Testis (tissue), 2 donors: ENCODE measurements around the gene CPA4.

Experiments used
- CTCF ChIP-seq, 3 experiments: fragments of 450-650 bp in 2 of 3; fragments of 200-600 bp in 1 of 3; sonication (generic) in 1 of 3; IDR thresholded peaks; one replicate each; pipeline ENCODE4 v1.5.1; 2016 to 2019; ENCODE audit warnings: antibody characterized with exemption in 3 of 3, mild to moderate bottlenecking in 2 of 3, moderate library complexity in 1 of 3
- POLR2A ChIP-seq: fragments of 450-650 bp; IDR thresholded peaks from one replicate; pipeline ENCODE4 v1.6.1; 2017; ENCODE audit warnings: antibody characterized with exemption, mild to moderate bottlenecking, moderate library complexity

GRCh38 chr7:130277763-130278643 is 15.0 kb upstream of the CPA4 start:
- peak; percentile 40 to 49 (median 42) for TF ChIP-seq CTCF (IDR thresholded peaks at IDR 0.05)
- no peak for TF ChIP-seq POLR2A
